Coronary artery (tissue), 2 donors: ENCODE measurements around the gene PARP16.

Source experiments
- DNase-seq: peaks from one replicate; pipeline ENCODE4 v3.0.0-alpha.2; 2017; ENCODE audit warnings: low spot score
- H3K27ac ChIP-seq, 2 donors: fragments of 200-600 bp; sonication (generic); one replicate each; pipeline ENCODE4 v1.5.1; 2016 to 2019
- H3K4me3 ChIP-seq: fragments of 200-600 bp; sonication (generic); 2 replicates; pipeline ENCODE4 v1.5.1; 2016; ENCODE audit warnings: mild to moderate bottlenecking, moderate library complexity
- CTCF ChIP-seq: fragments of 200-600 bp; sonication (generic); IDR thresholded peaks from one replicate; pipeline ENCODE4 v1.5.1; 2019; ENCODE audit warnings: antibody characterized with exemption

PARP16 gene

GRCh38 chr15:65286704-65287519, at the start of gene PARP16:
Gene PARP16 (minus strand): TSS chr15:65286883. CDS start chr15:65286426, 457 bp downstream.
- peak within 1 kb of the TSS; percentile 94 for H3K4me3 ChIP-seq

GRCh38 chr15:65335278-65336055, 48.8 kb upstream of the PARP16 start:
- no peak overlapping the region for H3K27ac ChIP-seq
- H3K4me3 ChIP-seq: no peak overlapping the region
- no peak for DNase-seq
- no peak for TF ChIP-seq CTCF

More at GRCh38 chr15:65286704-65287519, at the start of gene PARP16:
- peak within 1 kb of the TSS; percentile 76 to 95 for H3K27ac ChIP-seq
- peak; percentile 18 for TF ChIP-seq CTCF
- DNase-seq: peak; percentile 94

- H3K27ac ChIP-seq: no peak overlapping the region
- TF ChIP-seq CTCF: no peak
- DNase-seq: no peak
- H3K4me3 ChIP-seq: no peak overlapping the region
These were observed 48.0 kb upstream of the PARP16 start for GRCh38 chr15:65334586-65335231.

- no peak overlapping the region for H3K4me3 ChIP-seq
- no peak for DNase-seq
- H3K27ac ChIP-seq: no peak overlapping the region
- no peak for TF ChIP-seq CTCF
These were observed 47.2 kb upstream of the PARP16 start for GRCh38 chr15:65333856-65334255.

- TF ChIP-seq CTCF: no peak
- no peak overlapping the region for H3K4me3 ChIP-seq
- DNase-seq: no peak
- no peak overlapping the region for H3K27ac ChIP-seq
These were observed 46.6 kb upstream of the PARP16 start for GRCh38 chr15:65333148-65333820.

- no peak for TF ChIP-seq CTCF
- H3K4me3 ChIP-seq: no peak overlapping the region
- DNase-seq: no peak
- H3K27ac ChIP-seq: no peak overlapping the region
These were observed 45.9 kb upstream of the PARP16 start for GRCh38 chr15:65332391-65333147.
